Keratinocyte (primary cell): Measurements from ENCODE around the gene ARMC9. TPM values are rescaled to one million over a fixed set of nuclear protein-coding genes. Genes with fewer than 3 reads are reported as not detected.

Experiments used
- DNase-seq: peaks from one replicate; pipeline ENCODE4 v3.0.0-alpha.2; 2011; ENCODE audit warnings: low read depth, missing footprints, low spot score
- FAIRE-seq: peaks from 2 replicates; lab custom pipeline; 2011; peaks lifted over from hg19 to GRCh38; lab: Jason Lieb, UNC
- H2AFZ ChIP-seq: 2 replicates; pipeline ENCODE4 v1.6.0; 2012; ENCODE audit warnings: low read length, control low read depth, inconsistent platforms; ENCODE audit not compliant: control insufficient read depth
- H3K27ac ChIP-seq: 2 replicates; pipeline ENCODE4 v1.5.1; 2011; ENCODE audit warnings: low read length; ENCODE audit not compliant: control insufficient read depth, insufficient read depth
- H3K27me3 ChIP-seq: 3 replicates; pipeline ENCODE4 v1.6.0; 2011; ENCODE audit warnings: low read length; ENCODE audit not compliant: control insufficient read depth, insufficient read depth; ENCODE audit errors: extremely low read depth
- H3K36me3 ChIP-seq, 2 experiments: 2 replicates in 1 of 2; 3 replicates in 1 of 2; pipeline ENCODE4 v1.5.1; 2011; ENCODE audit warnings: low read length in 2 of 2, mild to moderate bottlenecking in 1 of 2; ENCODE audit not compliant: control insufficient read depth in 2 of 2, insufficient read depth in 2 of 2; ENCODE audit errors: extremely low read depth in 1 of 2
- H3K4me1 ChIP-seq: 3 replicates; pipeline ENCODE4 v1.5.1; 2011; ENCODE audit warnings: low read length; ENCODE audit not compliant: control insufficient read depth, insufficient read depth; ENCODE audit errors: extremely low read depth
- H3K4me2 ChIP-seq: 3 replicates; pipeline ENCODE4 v1.6.0; 2011; ENCODE audit warnings: low read depth, low read length; ENCODE audit not compliant: control insufficient read depth, insufficient read depth; ENCODE audit errors: extremely low read depth
- H3K4me3 ChIP-seq, 3 experiments: fragments of 200-600 bp in 1 of 3; sonication (generic) in 1 of 3; 2 replicates in 2 of 3; 3 replicates in 1 of 3; pipeline ENCODE4 v1.5.1; 2011 to 2016; ENCODE audit warnings: low read length in 3 of 3, mild to moderate bottlenecking in 3 of 3, control low read depth in 2 of 3, inconsistent platforms in 1 of 3, low read depth in 1 of 3, mixed read lengths in 1 of 3, mixed run types in 1 of 3, moderate library complexity in 1 of 3; ENCODE audit not compliant: control insufficient read depth in 2 of 3, insufficient read depth in 2 of 3; ENCODE audit errors: extremely low read depth in 1 of 3
- H3K79me2 ChIP-seq: 2 replicates; pipeline ENCODE4 v1.6.0; 2012; ENCODE audit warnings: low read length; ENCODE audit not compliant: control insufficient read depth, insufficient read depth
- H3K9ac ChIP-seq: 3 replicates; pipeline ENCODE4 v1.6.0; 2011; ENCODE audit warnings: low read length; ENCODE audit not compliant: control insufficient read depth, insufficient read depth; ENCODE audit errors: extremely low read depth
- H3K9me1 ChIP-seq: 3 replicates; pipeline ENCODE4 v1.6.0; 2011; ENCODE audit warnings: low read length; ENCODE audit not compliant: control insufficient read depth, insufficient read depth; ENCODE audit errors: extremely low read depth
- H3K9me3 ChIP-seq: 2 replicates; pipeline ENCODE4 v1.5.1; 2012; ENCODE audit warnings: low read depth, low read length; ENCODE audit not compliant: control insufficient read depth
- H4K20me1 ChIP-seq: 3 replicates; pipeline ENCODE4 v1.6.0; 2011; ENCODE audit warnings: low read length; ENCODE audit not compliant: control insufficient read depth, insufficient read depth; ENCODE audit errors: extremely low read depth
- CTCF ChIP-seq, 3 experiments: IDR thresholded peaks in 1 of 3; conservative IDR thresholded peaks in 1 of 3; optimal IDR thresholded peaks in 1 of 3; 2 replicates in 2 of 3; 3 replicates in 1 of 3; pipeline versions ENCODE3 to v1.5.1; 2011; ENCODE audit warnings: low read length in 3 of 3, mild to moderate bottlenecking in 3 of 3, moderate library complexity in 2 of 3, control low read depth in 1 of 3, inconsistent platforms in 1 of 3; ENCODE audit not compliant: insufficient read depth in 2 of 3; ENCODE audit errors: extremely low read depth in 1 of 3
- EZH2 ChIP-seq: IDR thresholded peaks from one replicate; pipeline ENCODE4 v1.6.1; 2012; ENCODE audit warnings: inconsistent platforms, mild to moderate bottlenecking, low read length, moderate library complexity
- dilution Hi-C: fragments of 300-500 bp; cut with MboI; formaldehyde crosslinking; loops from one replicate; pipeline ENCODE4 v1.7.0; 2020; ENCODE audit warnings: low sequenced_read_pairs; ENCODE audit not compliant: extremely low pct_ligation_motif_present
- polyA plus RNA-seq, 5 experiments: library from polyadenylated mRNA; depleted of rRNA in 3 of 5; stranded (reverse) in 3 of 5; stranded (forward) in 1 of 5; unstranded in 1 of 5; fragments of >200 nt; gene quantifications; 1 replicate in 1 of 5; 2 replicates in 3 of 5; 3 replicates in 1 of 5; pipeline versions ENCODE4 v1.2.1 to v1.2.3, GENCODE V29; 2011 to 2012; ENCODE audit warnings: missing spikeins in 2 of 5, low read depth in 1 of 5, low replicate concordance in 1 of 5

Gene ARMC9
- polyA plus RNA-seq, 1 donor (not counting 4 experiments of a cell fraction or from before 2014, with no cell fraction given): 16.2 TPM

GRCh38 chr2:231284296-231284695 is 85.9 kb downstream of the ARMC9 start:
- no peak overlapping the region for H3K4me3 ChIP-seq
- H3K4me2 ChIP-seq: no peak overlapping the region
- H3K9ac ChIP-seq: no peak overlapping the region
- DNase-seq: no peak
- no peaks in the 10 kb centered on the region for H3K79me2 ChIP-seq
- H3K27ac ChIP-seq: no peak overlapping the region
- H3K36me3 ChIP-seq: peaks cover 0 to 4% of the 10 kb centered on the region in 2 experiments
- TF ChIP-seq CTCF (optimal IDR thresholded peaks at IDR 0.05 in 1 of 3, IDR thresholded peaks at IDR 0.05 in 1 of 3, conservative IDR thresholded peaks at IDR 0.05 in 1 of 3; ENCODE audit: extremely low read depth in 1 of 3, insufficient read depth in 2 of 3, low read length in 3 of 3): no peak
- TF ChIP-seq EZH2: no peak
- H3K4me1 ChIP-seq: peaks cover 16% of the 10 kb centered on the region
- H2AFZ ChIP-seq: no peak overlapping the region
- no peak for FAIRE-seq
- no peaks in the 10 kb centered on the region for H4K20me1 ChIP-seq
- H3K9me1 ChIP-seq: no peaks in the 10 kb centered on the region
- H3K27me3 ChIP-seq: no peaks in the 10 kb centered on the region
- dilution Hi-C loops: no loop called here
- no peaks in the 10 kb centered on the region for H3K9me3 ChIP-seq

DNA sequence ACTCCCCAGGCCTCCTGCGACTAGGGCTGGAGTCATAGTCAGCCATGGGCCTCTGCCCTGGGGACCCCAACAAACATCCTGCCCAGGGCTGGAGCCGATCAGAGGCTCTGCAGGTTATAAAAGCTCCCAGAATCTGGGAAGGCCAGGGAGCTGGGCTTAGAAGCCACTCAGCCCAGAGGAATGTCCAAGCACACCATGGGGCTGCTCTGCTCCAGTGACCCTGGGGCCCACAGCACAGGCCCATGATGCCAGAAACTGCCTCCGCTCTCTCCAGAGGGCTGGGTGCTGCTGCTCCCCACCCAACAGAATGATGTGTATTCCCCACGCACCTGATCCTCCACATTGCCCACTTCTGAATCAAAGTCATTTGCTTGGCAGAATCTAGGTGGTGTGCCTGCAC is 88.5 kb downstream of the ARMC9 start:
- FAIRE-seq (no peak), DNase-seq (no peak)
- Histone ChIP-seq H3K4me2 (no peak overlapping the region), H3K4me3 (no peak overlapping the region), H2AFZ (no peak overlapping the region), H3K9me1 (no peaks in the 10 kb centered on the region), H3K27ac (peak overlapping the region; percentile 90), H3K9me3 (no peaks in the 10 kb centered on the region), H3K36me3 (no peaks in the 10 kb centered on the region), H3K4me1 (peaks cover 20% of the 10 kb centered on the region), H3K79me2 (no peaks in the 10 kb centered on the region), H3K9ac (peak overlapping the region; percentile 43), H4K20me1 (no peaks in the 10 kb centered on the region), H3K27me3 (no peaks in the 10 kb centered on the region)
- dilution Hi-C loops: no loop called here
- TF ChIP-seq CTCF (optimal IDR thresholded peaks at IDR 0.05 in 1 of 3, IDR thresholded peaks at IDR 0.05 in 1 of 3, conservative IDR thresholded peaks at IDR 0.05 in 1 of 3; ENCODE audit: extremely low read depth in 1 of 3, insufficient read depth in 2 of 3, low read length in 3 of 3): no peak
- no peak for TF ChIP-seq EZH2
